COLO668 (cell line): ENCODE results near the gene MAPKAP1.
A peak's percentile ranks its signal among the peaks of the same experiment; 100 is the strongest.
"Not testable (repeated sequence)": the region's sequence is repeated elsewhere in the genome, so short reads cannot be mapped to it uniquely, and the experiment has no call there.

Source experiments
- DNase-seq: peaks from one replicate; lab custom pipeline; 2025; ENCODE audit not compliant: unreplicated experiment; lab: John Stamatoyannopoulos, UW

The MAPKAP1 gene

GRCh38 chr9:125421166-125421565, 285.8 kb downstream of the MAPKAP1 start:
- DNase-seq, result no peak

- no peak for DNase-seq
Observed at GRCh38 chr9:125418404-125418803, 288.6 kb downstream of the MAPKAP1 start.

GRCh38 chr9:125416517-125416916, 290.5 kb downstream of the MAPKAP1 start:
- no peak for DNase-seq

GRCh38 chr9:125415583-125416460, 291.2 kb downstream of the MAPKAP1 start:
- DNase-seq, result no peak

GRCh38 chr9:125413579-125413978, 293.4 kb downstream of the MAPKAP1 start:
- DNase-seq, result no peak

GRCh38 chr9:125412166-125412565, 294.8 kb downstream of the MAPKAP1 start:
- DNase-seq, result no peak

- DNase-seq, result no peak
Observed at GRCh38 chr9:125411171-125411756, 295.7 kb downstream of the MAPKAP1 start.

GRCh38 chr9:125410522-125410894, 296.5 kb downstream of the MAPKAP1 start:
- DNase-seq, result no peak

GRCh38 chr9:125409637-125410521, 297.1 kb downstream of the MAPKAP1 start:
- DNase-seq, result peak; percentile 78

- DNase-seq, result peak; percentile 44
Observed at GRCh38 chr9:125409217-125409636, 297.8 kb downstream of the MAPKAP1 start.

- DNase-seq, result peak; percentile 84
Observed at GRCh38 chr9:125407974-125408900, 298.8 kb downstream of the MAPKAP1 start.

GRCh38 chr9:125407432-125407973, 299.5 kb downstream of the MAPKAP1 start:
- no peak for DNase-seq

GRCh38 chr9:125406810-125407087, 300.3 kb downstream of the MAPKAP1 start:
- DNase-seq, result no peak

GRCh38 chr9:125405938-125406809, 300.8 kb downstream of the MAPKAP1 start:
- no peak for DNase-seq

GRCh38 chr9:125404733-125405132, 302.3 kb downstream of the MAPKAP1 start:
- DNase-seq, result no peak

GRCh38 chr9:125400725-125401716, 306.0 kb downstream of the MAPKAP1 start:
- no peak for DNase-seq

GRCh38 chr9:125400232-125400631, 306.8 kb downstream of the MAPKAP1 start:
- DNase-seq, result not testable (repeated sequence)

- no peak for DNase-seq
Observed at GRCh38 chr9:125399666-125400065, 307.3 kb downstream of the MAPKAP1 start.
